Liver (tissue), 3 donors: ENCODE results near the gene BOC.

Experiments
- CTCF ChIP-seq: fragments of 150-350 bp; IDR thresholded peaks from 2 replicates; pipeline ENCODE4 v1.5.1; 2017; ENCODE audit warnings: improper control_type of control experiment, low read depth, low read length; ENCODE audit not compliant: missing input control
- GABPA ChIP-seq, 2 donors: IDR thresholded peaks in 1 of 2; conservative IDR thresholded peaks in 1 of 2; 2 replicates each; pipeline ENCODE4 v1.6.1; 2016; ENCODE audit warnings: antibody characterized with exemption in 2 of 2, mild to moderate bottlenecking in 1 of 2, moderate library complexity in 1 of 2
- JUND ChIP-seq, 2 donors: IDR thresholded peaks; 2 replicates each; pipeline ENCODE4 v1.6.1; 2016; ENCODE audit warnings: antibody characterized with exemption in 2 of 2
- RAD21 ChIP-seq, 2 donors: IDR thresholded peaks; 2 replicates each; pipeline ENCODE4 v1.6.1; 2016; ENCODE audit warnings: antibody characterized with exemption in 2 of 2, mild to moderate bottlenecking in 2 of 2
- REST ChIP-seq: IDR thresholded peaks from 2 replicates; pipeline ENCODE4 v1.6.1; 2016; ENCODE audit warnings: antibody characterized with exemption, mild to moderate bottlenecking
- TAF1 ChIP-seq: conservative IDR thresholded peaks from 2 replicates; pipeline ENCODE4 v1.6.1; 2016; ENCODE audit warnings: antibody characterized with exemption, mild to moderate bottlenecking
- YY1 ChIP-seq: IDR thresholded peaks from 2 replicates; pipeline ENCODE4 v1.6.1; 2016; ENCODE audit warnings: antibody characterized with exemption, mild to moderate bottlenecking
- donor health status: healthy.
- donor health status: healthy.

GRCh38 chr3:113170771-113171170 lies 40.6 kb upstream of the BOC start:
- no peak for TF ChIP-seq CTCF
- no peak for TF ChIP-seq RAD21 (IDR thresholded peaks at IDR 0.05)
- TF ChIP-seq REST, result no peak
- TF ChIP-seq GABPA (IDR thresholded peaks at IDR 0.05 in 1 of 2, conservative IDR thresholded peaks at IDR 0.05 in 1 of 2), result no peak
- no peak for TF ChIP-seq YY1
- TF ChIP-seq JUND (IDR thresholded peaks at IDR 0.05), result no peak
- no peak for TF ChIP-seq TAF1
